Occipital lobe (tissue), 2 donors: ENCODE results near the gene RNASE9. TPM values are rescaled to one million over a fixed set of nuclear protein-coding genes. Genes with fewer than 3 reads are reported as not detected.
"Not testable (repeated sequence)": the region's sequence is repeated elsewhere in the genome, so short reads cannot be mapped to it uniquely, and the experiment has no call there.

Experiments used
- DNase-seq: peaks from one replicate; lab custom pipeline; 2025; lab: John Stamatoyannopoulos, UW
- total RNA-seq: library from RNA; depleted of rRNA; stranded (reverse); fragments of >200 nt; gene quantifications from one replicate; pipeline ENCODE4 v1.2.3, GENCODE V29; 2014

RNASE9 gene
- total RNA-seq, 1 donor from 2014 or later: not detected

- DNase-seq: no peak
These were observed 38.5 kb downstream of the RNASE9 start for GRCh38 chr14:20522332-20522731.

GRCh38 chr14:20516921-20517320 lies 43.9 kb downstream of the RNASE9 start:
- no peak for DNase-seq

DNA sequence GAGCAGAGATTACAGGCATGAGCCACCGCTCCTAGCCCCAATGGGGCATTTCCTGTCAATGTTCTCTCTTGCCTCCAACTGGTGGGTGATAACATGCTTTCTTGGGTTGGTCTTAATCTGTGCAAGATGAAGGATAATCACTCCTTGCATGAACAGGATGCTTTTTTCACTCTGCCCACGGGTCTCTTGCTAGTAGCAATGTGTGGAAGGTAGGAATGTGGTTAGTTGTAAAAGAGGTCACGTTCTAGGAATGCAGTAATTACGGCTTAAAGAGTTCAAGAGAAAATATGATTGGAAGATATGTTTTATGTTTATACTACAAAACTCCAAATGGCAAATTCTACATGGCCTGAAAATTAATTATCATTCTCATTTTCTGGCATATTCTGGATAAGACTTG lies 45.0 kb downstream of the RNASE9 start:
- DNase-seq: no peak

GRCh38 chr14:20512177-20512905 lies 48.5 kb downstream of the RNASE9 start:
- DNase-seq: no peak

- DNase-seq: no peak
These were observed 52.5 kb downstream of the RNASE9 start for GRCh38 chr14:20508367-20508766.

- not testable (repeated sequence) for DNase-seq
These were observed 53.3 kb downstream of the RNASE9 start for GRCh38 chr14:20507537-20507936.

DNA sequence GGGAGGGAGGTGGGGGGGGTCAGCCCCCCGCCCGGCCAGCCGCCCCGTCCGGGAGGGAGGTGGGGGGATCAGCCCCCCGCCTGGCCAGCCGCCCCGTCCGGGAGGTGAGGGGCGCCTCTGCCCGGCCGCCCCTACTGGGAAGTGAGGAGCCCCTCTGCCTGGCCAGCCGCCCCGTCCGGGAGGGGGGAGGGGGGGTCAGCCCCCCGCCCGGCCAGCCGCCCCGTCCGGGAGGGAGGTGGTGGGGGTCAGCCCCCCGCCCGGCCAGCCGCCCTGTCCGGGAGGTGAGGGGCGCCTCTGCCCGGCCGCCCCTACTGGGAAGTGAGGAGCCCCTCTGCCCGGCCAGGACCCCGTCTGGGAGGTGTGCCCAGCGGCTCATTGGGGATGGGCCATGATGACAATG lies 54.1 kb downstream of the RNASE9 start:
- DNase-seq: not testable (repeated sequence)

GRCh38 chr14:20506276-20506675 lies 54.6 kb downstream of the RNASE9 start:
- DNase-seq: not testable (repeated sequence)

Other genes with a start within 250 kb of the RNASE9 start
- gene CCNB1IP1, start 227.8 kb downstream of the RNASE9 start, total RNA-seq: 86.3 TPM
- 17.2 TPM for gene PARP2, start 217.4 kb downstream of the RNASE9 start, total RNA-seq
- 8.4 TPM for gene TEP1, start 147.5 kb downstream of the RNASE9 start, total RNA-seq
- 0.31 TPM for gene KLHL33, start 124.9 kb downstream of the RNASE9 start, total RNA-seq
- 36.8 TPM for gene OSGEP, start 106.2 kb downstream of the RNASE9 start, total RNA-seq
- gene APEX1, start 105.8 kb downstream of the RNASE9 start, total RNA-seq: 56.9 TPM
- gene PIP4P1, start 99.6 kb downstream of the RNASE9 start, total RNA-seq: 26.0 TPM
- gene PNP, start 91.6 kb downstream of the RNASE9 start, total RNA-seq: 3.1 TPM
- not detected for gene RNASE10, start 55.5 kb downstream of the RNASE9 start, total RNA-seq
- not detected for gene RNASE11, start 27.0 kb upstream of the RNASE9 start, total RNA-seq
- not detected for gene RNASE12, start 30.3 kb upstream of the RNASE9 start, total RNA-seq
- not detected for gene OR6S1, start 80.6 kb upstream of the RNASE9 start, total RNA-seq
- 2.2 TPM for gene RNASE4, start 123.5 kb upstream of the RNASE9 start, total RNA-seq
- gene ANG, start 127.7 kb upstream of the RNASE9 start, total RNA-seq: 0.16 TPM
- gene EDDM3A, start 184.8 kb upstream of the RNASE9 start, total RNA-seq: not detected
- not detected for gene EDDM3B, start 207.4 kb upstream of the RNASE9 start, total RNA-seq
- gene RNASE6, start 220.2 kb upstream of the RNASE9 start, total RNA-seq: 1.1 TPM
- gene RNASE1, start 241.8 kb upstream of the RNASE9 start, total RNA-seq: 9.2 TPM